GM12878 (cell line): ENCODE data around the gene ACBD7. TPM values are rescaled to one million over a fixed set of nuclear protein-coding genes. Genes with fewer than 3 reads are reported as not detected.

Source experiments
- ATAC-seq: fragments of 200-7000 bp; cut with Tn5 transposase; 3 replicates; pipeline ENCODE4 v1.9.1; 2020; ENCODE audit warnings: mild to moderate bottlenecking, moderate library complexity
- BruUV-seq: library from RNA; stranded (reverse); fragments of 400-500 nt; replicated peaks from 2 replicates; lab custom pipeline; 2021; lab: Mats Ljungman, UMichigan
- CTCF ChIA-PET: fragments of 300-600 bp; sonication (Branson Sonifier 250); formaldehyde crosslinking; extraction: SDS; loops from one replicate; lab custom pipeline; 2021; ENCODE audit warnings: inconsistent platforms; lab: Yijun Ruan, JAX
- POLR2A ChIA-PET: fragments of 350-600 bp; formaldehyde crosslinking; extraction: SDS; loops from one replicate; lab custom pipeline; 2021; ENCODE audit warnings: inconsistent platforms; lab: Charles Lee
- RAD21 ChIA-PET: fragments of 300-600 bp; sonication (Branson Sonifier 250); formaldehyde crosslinking; loops from one replicate; lab custom pipeline; 2023; ENCODE audit warnings: antibody characterized with exemption; ENCODE audit not compliant: unreplicated experiment; lab: Charles Lee
- SMC1A ChIA-PET: fragments of 300-600 bp; sonication (Branson Sonifier 250); formaldehyde crosslinking; loops from one replicate; lab custom pipeline; 2023; ENCODE audit not compliant: unreplicated experiment, uncharacterized antibody; lab: Charles Lee
- DNase-seq: peaks from one replicate; pipeline ENCODE4 v3.0.0-alpha.2; 2011; ENCODE audit warnings: low read depth, low spot score
- FAIRE-seq: peaks from 3 replicates; lab custom pipeline; 2011; peaks lifted over from hg19 to GRCh38; lab: Jason Lieb, UNC
- H2AFZ ChIP-seq: 2 replicates; pipeline ENCODE4 v1.6.0; 2011; ENCODE audit warnings: low read depth, low read length, control low read depth; ENCODE audit not compliant: control insufficient read depth
- H3K27ac ChIP-seq: 2 replicates; pipeline ENCODE4 v1.5.1; 2011; ENCODE audit warnings: control low read depth; ENCODE audit not compliant: control insufficient read depth, insufficient read depth
- H3K27me3 ChIP-seq, 2 experiments: replicated peaks in 1 of 2; 2 replicates each; pipeline versions ENCODE4 v1.6.0 to v1.6.1; 2011; ENCODE audit warnings: low read length in 1 of 2; ENCODE audit not compliant: control insufficient read depth in 2 of 2, insufficient read depth in 2 of 2
- H3K36me3 ChIP-seq, 2 experiments: 2 replicates each; pipeline ENCODE4 v1.5.1; 2011; ENCODE audit warnings: low read length in 1 of 2; ENCODE audit not compliant: control insufficient read depth in 2 of 2, insufficient read depth in 2 of 2
- H3K4me1 ChIP-seq: 2 replicates; pipeline ENCODE4 v1.6.1; 2011; ENCODE audit warnings: mild to moderate bottlenecking, low read length, moderate library complexity, mixed read lengths; ENCODE audit not compliant: control insufficient read depth, insufficient read depth
- H3K4me2 ChIP-seq: 2 replicates; pipeline ENCODE4 v1.6.0; 2011; ENCODE audit warnings: control low read depth; ENCODE audit not compliant: control insufficient read depth, insufficient read depth
- H3K4me3 ChIP-seq: fragments of 200-600 bp; sonication (generic); 2 replicates; pipeline ENCODE4 v1.5.1; 2016
- H3K79me2 ChIP-seq: 2 replicates; pipeline ENCODE4 v1.6.0; 2011; ENCODE audit warnings: low read length; ENCODE audit not compliant: control insufficient read depth, insufficient read depth
- H3K9ac ChIP-seq: 2 replicates; pipeline ENCODE4 v1.8.0; 2011; ENCODE audit warnings: low read length, control low read depth, mixed read lengths; ENCODE audit not compliant: control insufficient read depth, insufficient read depth
- H3K9me3 ChIP-seq: replicated peaks from 3 replicates; pipeline ENCODE4 v1.5.1; 2011; ENCODE audit warnings: mild to moderate bottlenecking, low read length; ENCODE audit not compliant: control insufficient read depth, insufficient read depth
- H4K20me1 ChIP-seq: 2 replicates; pipeline ENCODE4 v1.6.0; 2011; ENCODE audit not compliant: control insufficient read depth, insufficient read depth
- ZNF384 ChIP-seq: IDR thresholded peaks from 2 replicates; pipeline ENCODE4 v1.6.1; 2012; ENCODE audit warnings: low read depth, mild to moderate bottlenecking, low read length, improper control_type of control experiment, borderline replicate concordance
- WGBS: methylation state at CpG from one replicate; pipeline ENCODE4 v1.1.6; 2016; ENCODE audit warnings: low lambda C conversion rate; ENCODE audit not compliant: insufficient replicate concordance, insufficient coverage; ENCODE audit errors: missing lambda C conversion rate; 5-methylcytosine and 5-hydroxymethylcytosine counted together
- in situ Hi-C: fragments of 300-500 bp; cut with MboI; formaldehyde crosslinking; loops from 9 replicates; pipeline ENCODE4 v1.14.3; 2018; ENCODE audit warnings: mixed read lengths
- intact Hi-C: fragments of 100-400 bp; cut with micrococcal nuclease; formaldehyde crosslinking; loops from one replicate; pipeline ENCODE4 v1.14.2; 2022; ENCODE audit not compliant: unreplicated experiment
- polyA plus RNA-seq, 11 experiments: library from polyadenylated mRNA; depleted of rRNA in 4 of 11; unstranded in 6 of 11; stranded (reverse) in 5 of 11; fragments of >200 nt; fragmentation: Nextera tagmentation in 4 of 11; fragmentation: Illumina TruSeq in 1 of 11; extraction: Ambion mirVana in 4 of 11; extraction: Trizol in 1 of 11; gene quantifications; 1 replicate in 1 of 11; 2 replicates in 10 of 11; pipeline versions ENCODE4 v1.2.1 to v1.2.3, GENCODE V29; 2011 to 2016; ENCODE audit warnings: inconsistent platforms in 2 of 11, missing spikeins in 2 of 11, low read depth in 1 of 11
- total RNA-seq, 4 experiments: library from RNA; depleted of rRNA in 3 of 4; stranded (reverse); fragments of >200 nt in 3 of 4; fragmentation: Illumina TruSeq in 1 of 4; extraction: Trizol in 1 of 4; gene quantifications; 2 replicates each; pipeline versions ENCODE4 v1.2.1 to v1.2.3, GENCODE V29; 2013 to 2021
- TF ChIP-seq, protein P1 (sequence below): IDR thresholded peaks from 2 replicates; pipeline ENCODE4 v1.6.1; 2011; ENCODE audit warnings: low read depth, mild to moderate bottlenecking, low read length, moderate library complexity, borderline replicate concordance; ENCODE audit errors: extremely low read depth
- TF ChIP-seq, protein P2 (sequence below): fragments of 450-650 bp; IDR thresholded peaks from 2 replicates; pipeline ENCODE4 v1.6.1; 2016; ENCODE audit warnings: mild to moderate bottlenecking, moderate library complexity, borderline replicate concordance

The ACBD7 gene
- total and polyA plus RNA-seq, 10 of the 15 experiments (the other 5 are each of a cell fraction or from before 2014, with no cell fraction given): 0.04 to 0.74 (median 0.36) TPM

GRCh38 chr10:15092855-15093408 lies 4.4 kb upstream of the ACBD7 start:
- Histone ChIP-seq H3K27me3 (no peaks in the 10 kb centered on the region), H3K36me3 (no peaks in the 10 kb centered on the region), H3K9me3 (no peaks in the 10 kb centered on the region), H3K4me1 (peaks cover 5% of the 10 kb centered on the region), H3K4me3 (no peak overlapping the region), H4K20me1 (no peaks in the 10 kb centered on the region), H3K79me2 (peaks cover 6% of the 10 kb centered on the region), H3K9ac (no peak overlapping the region), H3K4me2 (no peak overlapping the region), H3K27ac (no peak overlapping the region), H2AFZ (no peak overlapping the region)
- in situ Hi-C loops: no loop called here
- intact Hi-C loops: no loop called here
- DNase-seq (no peak), ATAC-seq (no peak), FAIRE-seq (no peak)
- ChIA-PET CTCF (no interaction called here), POLR2A (no interaction called here), SMC1A (no interaction called here), RAD21 (no interaction called here)
- 39% methylated on average over 12 of the region's 16 CpGs for WGBS
- no TSS peak for BruUV-seq
- peak; percentile 25; the same call in 1 of the 2 replicates for TF ChIP-seq ZNF384
- TF ChIP-seq, protein P1, sequence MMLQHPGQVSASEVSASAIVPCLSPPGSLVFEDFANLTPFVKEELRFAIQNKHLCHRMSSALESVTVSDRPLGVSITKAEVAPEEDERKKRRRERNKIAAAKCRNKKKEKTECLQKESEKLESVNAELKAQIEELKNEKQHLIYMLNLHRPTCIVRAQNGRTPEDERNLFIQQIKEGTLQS: no peak
- TF ChIP-seq, protein P2, sequence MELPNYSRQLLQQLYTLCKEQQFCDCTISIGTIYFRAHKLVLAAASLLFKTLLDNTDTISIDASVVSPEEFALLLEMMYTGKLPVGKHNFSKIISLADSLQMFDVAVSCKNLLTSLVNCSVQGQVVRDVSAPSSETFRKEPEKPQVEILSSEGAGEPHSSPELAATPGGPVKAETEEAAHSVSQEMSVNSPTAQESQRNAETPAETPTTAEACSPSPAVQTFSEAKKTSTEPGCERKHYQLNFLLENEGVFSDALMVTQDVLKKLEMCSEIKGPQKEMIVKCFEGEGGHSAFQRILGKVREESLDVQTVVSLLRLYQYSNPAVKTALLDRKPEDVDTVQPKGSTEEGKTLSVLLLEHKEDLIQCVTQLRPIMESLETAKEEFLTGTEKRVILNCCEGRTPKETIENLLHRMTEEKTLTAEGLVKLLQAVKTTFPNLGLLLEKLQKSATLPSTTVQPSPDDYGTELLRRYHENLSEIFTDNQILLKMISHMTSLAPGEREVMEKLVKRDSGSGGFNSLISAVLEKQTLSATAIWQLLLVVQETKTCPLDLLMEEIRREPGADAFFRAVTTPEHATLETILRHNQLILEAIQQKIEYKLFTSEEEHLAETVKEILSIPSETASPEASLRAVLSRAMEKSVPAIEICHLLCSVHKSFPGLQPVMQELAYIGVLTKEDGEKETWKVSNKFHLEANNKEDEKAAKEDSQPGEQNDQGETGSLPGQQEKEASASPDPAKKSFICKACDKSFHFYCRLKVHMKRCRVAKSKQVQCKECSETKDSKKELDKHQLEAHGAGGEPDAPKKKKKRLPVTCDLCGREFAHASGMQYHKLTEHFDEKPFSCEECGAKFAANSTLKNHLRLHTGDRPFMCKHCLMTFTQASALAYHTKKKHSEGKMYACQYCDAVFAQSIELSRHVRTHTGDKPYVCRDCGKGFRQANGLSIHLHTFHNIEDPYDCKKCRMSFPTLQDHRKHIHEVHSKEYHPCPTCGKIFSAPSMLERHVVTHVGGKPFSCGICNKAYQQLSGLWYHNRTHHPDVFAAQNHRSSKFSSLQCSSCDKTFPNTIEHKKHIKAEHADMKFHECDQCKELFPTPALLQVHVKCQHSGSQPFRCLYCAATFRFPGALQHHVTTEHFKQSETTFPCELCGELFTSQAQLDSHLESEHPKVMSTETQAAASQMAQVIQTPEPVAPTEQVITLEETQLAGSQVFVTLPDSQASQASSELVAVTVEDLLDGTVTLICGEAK: peak; percentile 60; the same call in 1 of the 2 replicates
